Activated CD4-positive, alpha-beta T cell treated with anti-CD3 and anti-CD28 coated beads, Interleukin-2, amount 50 U/mL, for 4 hours (primary cell): ENCODE measurements around the gene CCHCR1.
"Not testable (repeated sequence)": the region's sequence is repeated elsewhere in the genome, so short reads cannot be mapped to it uniquely, and the experiment has no call there.

Source experiments
- DNase-seq, 2 experiments: peaks; one replicate each; pipeline ENCODE4 v3.0.0-alpha.2; 2020

The CCHCR1 gene

GRCh38 chr6:31183287-31183686 is 25.7 kb upstream of the CCHCR1 start:
- DNase-seq: not testable (repeated sequence)

- peak; percentile 60 to 69 for DNase-seq
Measured at GRCh38 chr6:31180500-31180899, 22.9 kb upstream of the CCHCR1 start.

- DNase-seq: no peak
Measured at GRCh38 chr6:31179896-31180295, 22.3 kb upstream of the CCHCR1 start.

- no peak for DNase-seq
Measured at GRCh38 chr6:31179042-31179386, 21.4 kb upstream of the CCHCR1 start.

DNA sequence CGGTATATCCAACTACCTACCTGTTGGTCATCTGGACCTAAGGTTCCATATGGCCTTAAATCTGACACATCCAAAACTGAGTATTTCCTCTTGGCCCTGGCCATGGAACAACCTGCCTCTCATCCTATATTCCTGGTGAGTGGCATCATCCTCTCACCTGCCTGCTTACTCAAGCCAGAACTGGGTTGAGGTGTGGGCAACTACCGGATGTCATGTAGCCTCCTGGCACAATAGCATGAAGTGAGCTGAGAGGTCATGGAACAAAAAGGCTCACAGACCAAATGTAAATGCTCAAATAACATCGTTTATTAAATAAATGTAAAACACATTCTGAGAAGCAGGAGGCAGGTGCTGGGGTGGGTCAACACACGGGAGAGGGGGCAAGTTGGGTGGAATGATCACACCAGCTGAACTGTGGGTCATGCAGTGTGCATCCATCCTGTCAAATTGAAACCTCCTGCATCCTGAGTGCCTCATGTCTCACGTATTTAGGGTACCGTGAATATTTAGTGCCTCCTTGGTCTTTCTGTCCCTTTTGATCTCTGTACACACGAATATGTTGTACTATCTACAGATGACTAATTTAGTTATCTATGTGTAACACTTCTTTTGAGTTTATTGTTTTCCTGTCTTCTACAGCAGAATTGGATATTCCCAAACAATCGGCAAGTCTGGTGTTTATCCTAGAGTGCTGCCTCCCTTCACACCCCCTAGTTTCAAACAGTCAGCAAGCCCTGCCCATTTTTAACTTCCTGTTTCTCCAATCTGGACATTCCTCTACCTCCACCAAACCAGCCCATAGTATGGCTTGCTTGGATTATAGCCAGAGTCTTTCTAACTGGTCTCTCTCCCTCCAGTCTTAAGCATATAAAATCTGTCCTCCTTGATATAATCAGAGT is 20.8 kb upstream of the CCHCR1 start:
- DNase-seq: no peak

- DNase-seq: no peak
Measured at GRCh38 chr6:31175971-31176370, 18.4 kb upstream of the CCHCR1 start.

- DNase-seq: no peak
Measured at GRCh38 chr6:31174378-31174777, 16.8 kb upstream of the CCHCR1 start.

DNA sequence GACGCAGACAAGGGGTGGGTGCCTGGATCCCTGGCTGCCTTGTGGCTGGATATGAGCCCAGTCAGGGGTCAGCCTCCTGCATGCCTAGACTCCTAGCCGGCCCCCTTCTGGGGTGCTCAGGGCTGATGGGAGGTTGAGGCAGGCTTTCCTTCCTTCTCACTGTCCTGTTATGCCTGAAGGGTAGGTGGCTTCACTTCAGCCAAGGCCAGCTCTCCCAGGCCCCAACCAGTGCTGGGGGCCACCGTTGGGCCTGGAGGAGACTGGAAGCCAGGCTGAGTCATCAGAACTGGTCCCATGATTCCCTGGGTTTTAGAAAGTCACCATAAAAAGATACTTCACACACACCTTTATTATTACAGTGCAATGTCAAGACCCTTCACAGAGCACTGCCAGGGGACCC is 15.8 kb upstream of the CCHCR1 start:
- no peak for DNase-seq

- no peak for DNase-seq
Measured at GRCh38 chr6:31172973-31173384, 15.4 kb upstream of the CCHCR1 start.

DNA sequence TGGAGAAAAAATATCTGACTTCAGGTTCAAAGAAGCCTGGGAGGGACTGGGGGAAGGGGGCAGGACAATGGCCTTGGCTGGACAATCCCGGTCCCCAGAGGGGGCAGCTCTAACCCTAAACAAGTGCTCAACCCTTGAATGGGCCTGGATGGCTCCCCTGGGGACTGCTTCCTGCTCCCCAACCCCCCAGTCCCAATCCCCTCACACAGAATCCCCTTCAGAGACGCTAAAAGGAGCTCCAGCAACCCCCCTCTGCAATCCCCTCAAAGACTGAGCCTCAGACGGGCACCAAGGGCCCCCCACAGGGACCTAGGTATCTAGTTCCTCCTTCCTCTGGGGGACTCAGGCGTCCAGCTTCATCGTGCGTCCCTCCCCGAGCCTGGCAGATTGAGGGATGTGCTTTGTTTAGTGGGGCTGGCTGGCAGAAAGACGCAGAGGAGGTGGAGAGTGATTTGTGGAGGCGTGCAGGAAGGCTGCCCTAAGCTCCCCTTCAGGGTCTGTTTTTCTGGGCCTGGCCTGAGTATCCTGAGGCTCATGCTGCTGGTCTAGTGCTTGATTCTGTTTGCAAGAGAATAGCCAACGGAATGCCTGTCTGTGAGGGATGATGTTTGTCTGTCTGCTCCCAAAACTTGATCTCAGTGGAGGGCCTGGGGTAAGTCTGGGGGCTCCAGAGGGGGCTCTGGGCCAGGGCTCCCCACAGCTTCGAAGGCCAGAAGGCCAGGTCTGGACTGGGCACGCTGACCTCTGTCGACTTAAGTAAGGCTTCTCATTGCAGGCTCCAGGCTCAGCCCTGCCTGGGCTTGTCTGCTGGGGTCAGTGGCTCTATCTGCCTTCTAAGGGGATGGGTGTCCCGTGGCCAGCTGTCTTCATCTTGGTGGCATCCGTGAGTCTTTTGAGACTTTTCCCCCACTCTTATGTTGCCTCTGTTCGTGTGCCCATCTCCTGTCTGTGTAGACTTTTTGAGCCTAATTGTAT is 14.6 kb upstream of the CCHCR1 start:
- no peak for DNase-seq

- DNase-seq: no peak
Measured at GRCh38 chr6:31170987-31171671, 13.5 kb upstream of the CCHCR1 start.

DNA sequence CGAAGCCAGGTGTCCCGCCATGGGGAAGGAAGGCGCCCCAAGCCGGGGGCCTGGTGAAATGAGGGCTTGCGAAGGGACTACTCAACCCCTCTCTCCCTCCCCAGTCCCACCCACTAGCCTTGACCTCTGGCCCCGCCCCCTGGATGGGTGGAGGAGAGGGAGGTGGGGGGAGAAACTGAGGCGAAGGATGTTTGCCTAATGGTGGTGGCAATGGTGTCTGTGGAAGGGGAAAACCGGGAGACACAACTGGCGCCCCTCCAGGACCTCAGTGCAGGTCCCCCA is 12.9 kb upstream of the CCHCR1 start, which contains the start of gene POU5F1:
TSS of gene POU5F1 (minus strand) at position 83 of the 282 bp plus-strand sequence. CDS start at position 21, 62 bp downstream.
- no peak for DNase-seq

- DNase-seq: not testable (repeated sequence)
Measured at GRCh38 chr6:31169858-31170599, 12.4 kb upstream of the CCHCR1 start.

GRCh38 chr6:31169123-31169857 is 11.7 kb upstream of the CCHCR1 start:
- DNase-seq: no peak

- no peak for DNase-seq
Measured at GRCh38 chr6:31168606-31169005, 11.0 kb upstream of the CCHCR1 start.

- DNase-seq: no peak
Measured at GRCh38 chr6:31165986-31166385, 8.4 kb upstream of the CCHCR1 start.

GRCh38 chr6:31165064-31165832 is 7.6 kb upstream of the CCHCR1 start:
- not testable (repeated sequence) for DNase-seq

DNA sequence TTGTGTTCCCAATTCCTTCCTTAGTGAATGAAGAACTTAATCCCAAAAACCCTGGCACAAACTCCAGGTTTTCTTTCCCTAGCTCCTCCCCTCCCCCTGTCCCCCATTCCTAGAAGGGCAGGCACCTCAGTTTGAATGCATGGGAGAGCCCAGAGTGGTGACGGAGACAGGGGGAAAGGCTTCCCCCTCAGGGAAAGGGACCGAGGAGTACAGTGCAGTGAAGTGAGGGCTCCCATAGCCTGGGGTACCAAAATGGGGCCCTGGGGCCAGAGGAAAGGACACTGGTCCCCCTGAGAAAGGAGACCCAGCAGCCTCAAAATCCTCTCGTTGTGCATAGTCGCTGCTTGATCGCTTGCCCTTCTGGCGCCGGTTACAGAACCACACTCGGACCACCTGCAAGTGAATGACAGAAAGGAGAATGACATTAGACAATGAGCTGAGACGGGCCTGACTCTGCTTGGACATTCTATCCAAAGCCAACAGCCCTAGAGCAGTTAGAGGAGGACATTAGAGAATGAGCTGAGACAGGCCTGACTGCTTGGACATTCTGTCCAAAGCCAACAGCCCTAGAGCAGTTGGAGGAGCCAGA is 7.0 kb upstream of the CCHCR1 start:
- not testable (repeated sequence) for DNase-seq

- DNase-seq: no peak
Measured at GRCh38 chr6:31163922-31164321, 6.3 kb upstream of the CCHCR1 start.

DNA sequence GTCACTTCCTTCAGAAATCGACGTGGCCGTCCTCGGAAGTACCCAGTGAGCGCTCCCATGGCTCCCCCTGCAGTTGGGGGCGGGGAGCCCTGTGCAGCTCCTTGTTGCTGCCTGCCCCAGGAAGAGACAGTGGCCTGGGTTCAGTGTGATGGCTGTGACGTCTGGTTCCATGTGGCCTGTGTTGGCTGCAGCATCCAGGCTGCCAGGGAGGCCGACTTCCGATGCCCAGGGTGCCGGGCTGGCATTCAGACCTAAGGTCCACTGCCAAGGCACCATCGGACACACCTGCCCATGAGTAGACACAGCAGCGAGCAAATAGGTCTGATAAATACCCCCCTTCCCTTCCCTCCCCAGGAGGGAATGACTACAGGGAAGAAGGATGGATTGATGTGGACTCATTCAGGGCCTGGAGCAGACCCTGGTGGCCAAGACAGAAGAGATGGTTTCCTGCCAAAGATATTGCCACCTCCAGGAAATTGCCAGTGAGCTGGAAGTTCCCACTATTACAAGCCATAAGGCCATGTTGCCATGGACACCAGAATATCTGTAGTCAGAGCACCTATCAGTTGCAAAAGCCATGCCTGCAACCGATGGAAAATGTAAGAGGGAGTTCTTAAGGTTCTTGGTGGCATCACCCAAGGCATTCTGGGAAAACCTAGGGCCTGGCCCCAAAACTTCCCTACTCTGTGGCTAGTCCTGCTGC is 5.0 kb upstream of the CCHCR1 start:
- no peak for DNase-seq
